SK-N-SH treated with all-trans-retinoic acid at 6 μM for 48 hours (cell line): Measurements from ENCODE around the gene BCAR1.

Experiments used
- ATAC-seq: fragments of 200-7000 bp; cut with Tn5 transposase; 3 replicates; pipeline ENCODE4 v1.9.1; 2020; ENCODE audit warnings: mild to moderate bottlenecking, moderate library complexity
- ARNTL ChIP-seq: fragments of 450-650 bp; formaldehyde crosslinking; IDR thresholded peaks from 2 replicates; pipeline ENCODE4 v1.5.0; 2020; ENCODE audit warnings: low read depth, mild to moderate bottlenecking, moderate library complexity, borderline replicate concordance
- CSDC2 ChIP-seq: fragments of 250-450 bp; sonication (Bioruptor Pico); IDR thresholded peaks from 2 replicates; pipeline ENCODE4 v1.5.0; 2020; ENCODE audit warnings: mild to moderate bottlenecking, moderate library complexity
- ESRRG ChIP-seq: fragments of 250-450 bp; sonication (Bioruptor Pico); IDR thresholded peaks from 2 replicates; pipeline ENCODE4 v1.6.1; 2021; ENCODE audit warnings: mild to moderate bottlenecking
- GLIS3 ChIP-seq: fragments of 250-450 bp; sonication (Bioruptor Pico); IDR thresholded peaks from 2 replicates; pipeline ENCODE4 v1.5.0; 2020; ENCODE audit warnings: mild to moderate bottlenecking, moderate library complexity
- ISL1 ChIP-seq: fragments of 250-450 bp; sonication (Bioruptor Pico); IDR thresholded peaks from 2 replicates; pipeline ENCODE4 v2.1.2; 2022; ENCODE audit warnings: mild to moderate bottlenecking, moderate library complexity
- OSR1 ChIP-seq: fragments of 250-450 bp; sonication (Bioruptor Pico); IDR thresholded peaks from 2 replicates; pipeline ENCODE4 v1.8.0; 2022; ENCODE audit warnings: moderate library complexity, mild to moderate bottlenecking, inconsistent platforms
- PPARA ChIP-seq: fragments of 250-450 bp; sonication (Bioruptor Pico); IDR thresholded peaks from 2 replicates; pipeline ENCODE4 v1.5.0; 2020; ENCODE audit warnings: mild to moderate bottlenecking, borderline replicate concordance
- RARB ChIP-seq: fragments of 250-450 bp; sonication (Bioruptor Pico); IDR thresholded peaks from 2 replicates; pipeline ENCODE4 v1.8.0; 2021; ENCODE audit warnings: mild to moderate bottlenecking, moderate library complexity
- SNAI2 ChIP-seq: fragments of 250-450 bp; sonication (Bioruptor Pico); IDR thresholded peaks from 2 replicates; pipeline ENCODE4 v1.5.0; 2020; ENCODE audit warnings: mild to moderate bottlenecking, moderate library complexity
- TCF4 ChIP-seq: fragments of 250-450 bp; sonication (Bioruptor Pico); IDR thresholded peaks from 2 replicates; pipeline ENCODE4 v1.8.0; 2021; ENCODE audit warnings: mild to moderate bottlenecking, moderate library complexity, borderline replicate concordance
- TOX ChIP-seq: fragments of 250-450 bp; sonication (Bioruptor Pico); IDR thresholded peaks from 2 replicates; pipeline ENCODE4 v1.8.0; 2021; ENCODE audit warnings: mild to moderate bottlenecking, moderate library complexity, borderline replicate concordance
- ZC3H10 ChIP-seq: fragments of 250-450 bp; sonication (Bioruptor Pico); IDR thresholded peaks from 2 replicates; pipeline ENCODE4 v1.5.1; 2021; ENCODE audit warnings: mild to moderate bottlenecking, moderate library complexity
- ZFP3 ChIP-seq: fragments of 250-450 bp; sonication (Bioruptor Pico); IDR thresholded peaks from 2 replicates; pipeline ENCODE4 v1.5.0; 2020; ENCODE audit warnings: mild to moderate bottlenecking, moderate library complexity
- ZFP30 ChIP-seq: fragments of 450-650 bp; formaldehyde crosslinking; IDR thresholded peaks from 2 replicates; pipeline ENCODE4 v1.5.0; 2022; ENCODE audit warnings: mild to moderate bottlenecking, moderate library complexity
- ZNF565 ChIP-seq: fragments of 450-650 bp; formaldehyde crosslinking; conservative IDR thresholded peaks from 2 replicates; pipeline ENCODE4 v1.5.0; 2020; ENCODE audit warnings: low read depth, mild to moderate bottlenecking, moderate library complexity
- ZNF70 ChIP-seq: fragments of 450-650 bp; formaldehyde crosslinking; IDR thresholded peaks from 2 replicates; pipeline ENCODE4 v1.5.0; 2020; ENCODE audit warnings: mild to moderate bottlenecking, moderate library complexity
- ZNF8 ChIP-seq: fragments of 450-650 bp; formaldehyde crosslinking; IDR thresholded peaks from 2 replicates; pipeline ENCODE4 v1.5.0; 2020; ENCODE audit warnings: mild to moderate bottlenecking, moderate library complexity
- TF ChIP-seq, protein P1 (sequence below): fragments of 250-450 bp; sonication (Bioruptor Pico); IDR thresholded peaks from 2 replicates; pipeline ENCODE4 v1.5.1; 2020; ENCODE audit warnings: low read depth, mild to moderate bottlenecking, moderate library complexity
- TF ChIP-seq, protein P2 (sequence below): fragments of 250-450 bp; sonication (Bioruptor Pico); IDR thresholded peaks from 2 replicates; pipeline ENCODE4 v1.8.0; 2020; ENCODE audit warnings: mild to moderate bottlenecking, moderate library complexity, borderline replicate concordance
- TF ChIP-seq, protein P3 (sequence below): fragments of 250-450 bp; sonication (Bioruptor Pico); IDR thresholded peaks from 2 replicates; pipeline ENCODE4 v1.5.1; 2021; ENCODE audit warnings: mild to moderate bottlenecking, moderate library complexity
- TF ChIP-seq, protein P4 (sequence below): fragments of 250-450 bp; sonication (Bioruptor Pico); IDR thresholded peaks from 2 replicates; pipeline ENCODE4 v1.5.0; 2020; ENCODE audit warnings: mild to moderate bottlenecking, moderate library complexity
- TF ChIP-seq, protein P5 (sequence below): fragments of 250-450 bp; sonication (Bioruptor Pico); IDR thresholded peaks from 2 replicates; pipeline ENCODE4 v1.8.0; 2021; ENCODE audit warnings: low read depth, mild to moderate bottlenecking, moderate library complexity, borderline replicate concordance

Gene BCAR1

DNA sequence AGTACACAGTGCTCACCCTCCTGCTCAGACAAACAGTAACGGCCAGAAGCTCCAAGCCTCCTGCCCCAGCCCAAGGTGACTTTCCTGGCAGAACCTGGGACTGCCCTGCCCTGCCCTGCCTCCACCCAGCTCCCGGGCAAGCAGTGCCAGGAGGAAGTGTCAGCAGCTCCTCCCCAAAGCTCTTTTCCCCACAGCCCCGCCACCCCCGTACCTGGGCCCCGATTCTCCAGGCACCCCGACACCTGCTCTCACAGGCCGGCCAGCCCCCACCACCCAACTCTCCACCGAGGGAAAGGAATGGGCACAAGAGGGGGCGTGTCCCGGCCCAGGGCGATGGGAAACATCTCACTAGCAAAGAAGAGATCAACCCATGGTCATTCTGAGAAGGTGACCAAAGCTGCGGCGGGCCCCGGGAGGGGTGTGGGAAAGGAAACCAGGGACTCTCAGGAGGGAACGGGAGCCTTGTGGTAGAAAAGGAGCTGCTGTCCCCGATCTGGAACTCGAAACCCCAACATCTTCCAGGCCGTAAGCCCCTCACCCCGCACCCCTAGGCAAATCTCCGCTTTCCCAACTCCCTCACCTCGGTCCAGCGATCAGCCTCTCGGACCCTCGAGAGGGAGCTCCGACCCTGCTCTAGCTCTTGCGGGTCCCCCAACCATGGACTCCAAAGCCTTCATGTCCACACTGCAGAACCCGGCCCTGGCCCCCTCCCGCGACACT lies 1.2 kb downstream of the BCAR1 start:
- ATAC-seq: no peak
- TF ChIP-seq ZNF70 (CRISPR knock-in tag) (no peak), ZNF565 (CRISPR knock-in tag) (no peak)

DNA sequence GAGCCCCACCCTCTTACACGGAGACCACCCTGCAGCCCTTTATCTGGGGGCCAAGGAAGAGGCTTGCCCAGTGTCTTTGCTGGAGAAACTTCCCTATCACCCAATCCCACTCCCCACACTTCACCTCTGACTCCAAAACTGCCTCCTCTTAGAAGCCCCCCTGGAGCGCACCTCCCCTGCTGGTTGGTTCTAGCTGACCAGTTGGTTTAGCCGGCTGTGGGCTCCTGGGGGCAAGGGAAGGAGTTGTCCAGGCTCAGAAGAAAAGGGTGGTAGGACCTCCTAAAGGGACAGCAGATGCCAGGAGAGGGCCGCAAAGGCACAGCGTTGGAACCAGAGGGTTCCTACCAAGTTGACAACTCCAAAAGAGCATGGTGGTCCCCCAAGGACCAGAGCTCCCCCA lies 2.0 kb downstream of the BCAR1 start:
- TF ChIP-seq RARB (CRISPR knock-in tag) (no peak), ZNF565 (CRISPR knock-in tag) (no peak), SNAI2 (no peak), TCF4 (CRISPR knock-in tag) (no peak), CSDC2 (CRISPR knock-in tag) (no peak), ESRRG (CRISPR knock-in tag) (no peak), GLIS3 (CRISPR knock-in tag) (no peak), ZNF8 (CRISPR knock-in tag) (no peak), ISL1 (CRISPR knock-in tag) (no peak), OSR1 (CRISPR knock-in tag) (no peak), ARNTL (CRISPR knock-in tag) (no peak), PPARA (CRISPR knock-in tag) (no peak), ZC3H10 (CRISPR knock-in tag) (no peak), TOX (no peak)
- TF ChIP-seq, protein P1, sequence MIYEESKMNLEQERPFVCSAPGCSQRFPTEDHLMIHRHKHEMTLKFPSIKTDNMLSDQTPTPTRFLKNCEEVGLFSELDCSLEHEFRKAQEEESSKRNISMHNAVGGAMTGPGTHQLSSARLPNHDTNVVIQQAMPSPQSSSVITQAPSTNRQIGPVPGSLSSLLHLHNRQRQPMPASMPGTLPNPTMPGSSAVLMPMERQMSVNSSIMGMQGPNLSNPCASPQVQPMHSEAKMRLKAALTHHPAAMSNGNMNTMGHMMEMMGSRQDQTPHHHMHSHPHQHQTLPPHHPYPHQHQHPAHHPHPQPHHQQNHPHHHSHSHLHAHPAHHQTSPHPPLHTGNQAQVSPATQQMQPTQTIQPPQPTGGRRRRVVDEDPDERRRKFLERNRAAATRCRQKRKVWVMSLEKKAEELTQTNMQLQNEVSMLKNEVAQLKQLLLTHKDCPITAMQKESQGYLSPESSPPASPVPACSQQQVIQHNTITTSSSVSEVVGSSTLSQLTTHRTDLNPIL: no peak
- TF ChIP-seq, protein P2, sequence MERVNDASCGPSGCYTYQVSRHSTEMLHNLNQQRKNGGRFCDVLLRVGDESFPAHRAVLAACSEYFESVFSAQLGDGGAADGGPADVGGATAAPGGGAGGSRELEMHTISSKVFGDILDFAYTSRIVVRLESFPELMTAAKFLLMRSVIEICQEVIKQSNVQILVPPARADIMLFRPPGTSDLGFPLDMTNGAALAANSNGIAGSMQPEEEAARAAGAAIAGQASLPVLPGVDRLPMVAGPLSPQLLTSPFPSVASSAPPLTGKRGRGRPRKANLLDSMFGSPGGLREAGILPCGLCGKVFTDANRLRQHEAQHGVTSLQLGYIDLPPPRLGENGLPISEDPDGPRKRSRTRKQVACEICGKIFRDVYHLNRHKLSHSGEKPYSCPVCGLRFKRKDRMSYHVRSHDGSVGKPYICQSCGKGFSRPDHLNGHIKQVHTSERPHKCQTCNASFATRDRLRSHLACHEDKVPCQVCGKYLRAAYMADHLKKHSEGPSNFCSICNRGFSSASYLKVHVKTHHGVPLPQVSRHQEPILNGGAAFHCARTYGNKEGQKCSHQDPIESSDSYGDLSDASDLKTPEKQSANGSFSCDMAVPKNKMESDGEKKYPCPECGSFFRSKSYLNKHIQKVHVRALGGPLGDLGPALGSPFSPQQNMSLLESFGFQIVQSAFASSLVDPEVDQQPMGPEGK (CRISPR knock-in tag): no peak
- TF ChIP-seq, protein P3, sequence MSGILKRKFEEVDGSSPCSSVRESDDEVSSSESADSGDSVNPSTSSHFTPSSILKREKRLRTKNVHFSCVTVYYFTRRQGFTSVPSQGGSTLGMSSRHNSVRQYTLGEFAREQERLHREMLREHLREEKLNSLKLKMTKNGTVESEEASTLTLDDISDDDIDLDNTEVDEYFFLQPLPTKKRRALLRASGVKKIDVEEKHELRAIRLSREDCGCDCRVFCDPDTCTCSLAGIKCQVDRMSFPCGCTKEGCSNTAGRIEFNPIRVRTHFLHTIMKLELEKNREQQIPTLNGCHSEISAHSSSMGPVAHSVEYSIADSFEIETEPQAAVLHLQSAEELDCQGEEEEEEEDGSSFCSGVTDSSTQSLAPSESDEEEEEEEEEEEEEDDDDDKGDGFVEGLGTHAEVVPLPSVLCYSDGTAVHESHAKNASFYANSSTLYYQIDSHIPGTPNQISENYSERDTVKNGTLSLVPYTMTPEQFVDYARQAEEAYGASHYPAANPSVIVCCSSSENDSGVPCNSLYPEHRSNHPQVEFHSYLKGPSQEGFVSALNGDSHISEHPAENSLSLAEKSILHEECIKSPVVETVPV: no peak
- TF ChIP-seq, protein P4, sequence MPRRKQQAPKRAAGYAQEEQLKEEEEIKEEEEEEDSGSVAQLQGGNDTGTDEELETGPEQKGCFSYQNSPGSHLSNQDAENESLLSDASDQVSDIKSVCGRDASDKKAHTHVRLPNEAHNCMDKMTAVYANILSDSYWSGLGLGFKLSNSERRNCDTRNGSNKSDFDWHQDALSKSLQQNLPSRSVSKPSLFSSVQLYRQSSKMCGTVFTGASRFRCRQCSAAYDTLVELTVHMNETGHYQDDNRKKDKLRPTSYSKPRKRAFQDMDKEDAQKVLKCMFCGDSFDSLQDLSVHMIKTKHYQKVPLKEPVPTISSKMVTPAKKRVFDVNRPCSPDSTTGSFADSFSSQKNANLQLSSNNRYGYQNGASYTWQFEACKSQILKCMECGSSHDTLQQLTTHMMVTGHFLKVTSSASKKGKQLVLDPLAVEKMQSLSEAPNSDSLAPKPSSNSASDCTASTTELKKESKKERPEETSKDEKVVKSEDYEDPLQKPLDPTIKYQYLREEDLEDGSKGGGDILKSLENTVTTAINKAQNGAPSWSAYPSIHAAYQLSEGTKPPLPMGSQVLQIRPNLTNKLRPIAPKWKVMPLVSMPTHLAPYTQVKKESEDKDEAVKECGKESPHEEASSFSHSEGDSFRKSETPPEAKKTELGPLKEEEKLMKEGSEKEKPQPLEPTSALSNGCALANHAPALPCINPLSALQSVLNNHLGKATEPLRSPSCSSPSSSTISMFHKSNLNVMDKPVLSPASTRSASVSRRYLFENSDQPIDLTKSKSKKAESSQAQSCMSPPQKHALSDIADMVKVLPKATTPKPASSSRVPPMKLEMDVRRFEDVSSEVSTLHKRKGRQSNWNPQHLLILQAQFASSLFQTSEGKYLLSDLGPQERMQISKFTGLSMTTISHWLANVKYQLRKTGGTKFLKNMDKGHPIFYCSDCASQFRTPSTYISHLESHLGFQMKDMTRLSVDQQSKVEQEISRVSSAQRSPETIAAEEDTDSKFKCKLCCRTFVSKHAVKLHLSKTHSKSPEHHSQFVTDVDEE (CRISPR knock-in tag): no peak
- TF ChIP-seq, protein P5, sequence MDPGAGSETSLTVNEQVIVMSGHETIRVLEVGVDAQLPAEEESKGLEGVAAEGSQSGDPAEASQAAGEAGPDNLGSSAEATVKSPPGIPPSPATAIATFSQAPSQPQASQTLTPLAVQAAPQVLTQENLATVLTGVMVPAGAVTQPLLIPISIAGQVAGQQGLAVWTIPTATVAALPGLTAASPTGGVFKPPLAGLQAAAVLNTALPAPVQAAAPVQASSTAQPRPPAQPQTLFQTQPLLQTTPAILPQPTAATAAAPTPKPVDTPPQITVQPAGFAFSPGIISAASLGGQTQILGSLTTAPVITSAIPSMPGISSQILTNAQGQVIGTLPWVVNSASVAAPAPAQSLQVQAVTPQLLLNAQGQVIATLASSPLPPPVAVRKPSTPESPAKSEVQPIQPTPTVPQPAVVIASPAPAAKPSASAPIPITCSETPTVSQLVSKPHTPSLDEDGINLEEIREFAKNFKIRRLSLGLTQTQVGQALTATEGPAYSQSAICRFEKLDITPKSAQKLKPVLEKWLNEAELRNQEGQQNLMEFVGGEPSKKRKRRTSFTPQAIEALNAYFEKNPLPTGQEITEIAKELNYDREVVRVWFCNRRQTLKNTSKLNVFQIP (CRISPR knock-in tag): no peak

DNA sequence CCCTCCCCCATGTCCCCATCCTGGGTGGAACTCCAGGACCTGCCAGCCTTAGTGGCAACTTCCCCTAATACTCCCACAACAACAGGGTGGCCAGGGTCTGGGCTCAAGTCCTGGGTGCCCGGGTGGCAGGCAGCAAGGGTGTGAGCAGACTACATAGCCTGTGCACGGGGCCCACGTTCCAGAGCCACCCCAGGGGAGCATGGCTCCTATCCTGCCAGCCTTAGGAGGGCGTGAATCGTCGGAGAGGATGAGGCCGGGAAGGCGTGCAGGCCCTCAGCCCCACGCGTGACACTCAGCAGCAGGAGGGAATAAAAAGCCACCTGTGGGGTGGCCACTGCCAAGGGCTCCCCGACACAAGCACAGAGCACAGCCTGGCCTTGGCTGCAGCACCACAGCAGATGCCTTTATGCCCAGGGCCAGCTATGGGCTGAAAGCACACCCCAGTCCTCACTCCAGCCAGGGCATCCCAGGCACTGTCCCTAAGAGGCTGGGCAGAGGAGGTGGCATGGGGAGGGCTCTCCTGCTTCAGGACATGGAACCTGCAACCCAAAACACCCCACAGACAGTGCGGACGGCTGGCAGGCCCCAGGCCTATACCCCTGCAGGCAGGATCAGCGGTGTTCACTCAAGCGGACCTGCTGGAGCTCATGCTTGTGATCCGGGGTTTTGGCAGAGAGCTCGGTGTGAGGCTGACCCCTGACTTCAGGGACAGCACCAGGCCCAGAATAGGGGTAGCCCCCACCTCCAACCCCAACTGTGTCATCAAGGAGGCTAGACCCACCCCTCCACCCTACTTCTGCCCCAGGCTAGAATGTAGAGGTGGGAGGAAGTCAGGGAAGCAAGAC lies 2.7 kb downstream of the BCAR1 start:
- no peak for ATAC-seq

More for the DNA sequence above, 2.0 kb downstream of the BCAR1 start:
- no peak for ATAC-seq

More for the DNA sequence above, 2.7 kb downstream of the BCAR1 start:
- no peak for TF ChIP-seq ZNF8 (CRISPR knock-in tag)
- no peak for TF ChIP-seq GLIS3 (CRISPR knock-in tag)
- TF ChIP-seq ZFP3 (CRISPR knock-in tag): no peak
- TF ChIP-seq ISL1 (CRISPR knock-in tag): no peak
- TF ChIP-seq PPARA (CRISPR knock-in tag): no peak
- no peak for TF ChIP-seq CSDC2 (CRISPR knock-in tag)
- TF ChIP-seq, protein P5 (CRISPR knock-in tag): no peak
- TF ChIP-seq ARNTL (CRISPR knock-in tag): no peak
- no peak for TF ChIP-seq ESRRG (CRISPR knock-in tag)
- TF ChIP-seq RARB (CRISPR knock-in tag): no peak
- TF ChIP-seq ZNF565 (CRISPR knock-in tag): no peak
- TF ChIP-seq SNAI2: no peak
- TF ChIP-seq ZFP30 (CRISPR knock-in tag): no peak
- TF ChIP-seq, all 23 proteins: peak for 0
